NT2/D1 (cell line): ENCODE data around the gene NPAS2.

ENCODE experiments used
- DNase-seq: peaks from one replicate; pipeline ENCODE4 v3.0.0-alpha.2; 2011; ENCODE audit warnings: low read depth, low spot score
- H3K27me3 ChIP-seq: 2 replicates; pipeline ENCODE4 v1.6.0; 2011; ENCODE audit warnings: mild to moderate bottlenecking; ENCODE audit not compliant: insufficient read length, insufficient read depth
- H3K36me3 ChIP-seq: 2 replicates; pipeline ENCODE4 v1.6.1; 2011; ENCODE audit warnings: mild to moderate bottlenecking, low read length, mixed read lengths; ENCODE audit not compliant: insufficient read depth, insufficient read length
- H3K4me1 ChIP-seq: 2 replicates; pipeline ENCODE4 v1.5.1; 2011; ENCODE audit not compliant: insufficient read depth, insufficient read length
- H3K4me3 ChIP-seq: 2 replicates; pipeline ENCODE4 v1.5.1; 2011; ENCODE audit warnings: low read depth; ENCODE audit not compliant: insufficient read length
- H3K9ac ChIP-seq: 2 replicates; pipeline ENCODE4 v1.6.0; 2011; ENCODE audit warnings: low read depth; ENCODE audit not compliant: insufficient read length
- H3K9me3 ChIP-seq: 2 replicates; pipeline ENCODE4 v1.5.1; 2011; ENCODE audit warnings: mild to moderate bottlenecking, low read length; ENCODE audit not compliant: insufficient read depth
- SUZ12 ChIP-seq: IDR thresholded peaks from 2 replicates; pipeline ENCODE4 v1.6.1; 2011; ENCODE audit not compliant: insufficient read length, insufficient read depth; ENCODE audit errors: extremely low read depth
- YY1 ChIP-seq: IDR thresholded peaks from 2 replicates; pipeline ENCODE4 v1.6.1; 2011; ENCODE audit not compliant: insufficient read length, insufficient read depth
- ZNF274 ChIP-seq: IDR thresholded peaks from 2 replicates; pipeline ENCODE4 v1.6.1; 2011; ENCODE audit warnings: mild to moderate bottlenecking, low read depth, low read length

NPAS2 gene

GRCh38 chr2:101018934-101019333, 199.0 kb downstream of the NPAS2 start:
- no peak overlapping the region for H3K9ac ChIP-seq
- DNase-seq, result no peak
- no peaks in the 10 kb centered on the region for H3K9me3 ChIP-seq
- TF ChIP-seq SUZ12 (no peak), ZNF274 (no peak), YY1 (no peak)
- H3K4me1 ChIP-seq, result no peaks in the 10 kb centered on the region
- no peaks in the 10 kb centered on the region for H3K27me3 ChIP-seq
- no peak overlapping the region for H3K4me3 ChIP-seq
- peaks cover 51% of the 10 kb centered on the region for H3K36me3 ChIP-seq

GRCh38 chr2:101022221-101022620, 202.3 kb downstream of the NPAS2 start:
- no peaks in the 10 kb centered on the region for H3K27me3 ChIP-seq
- TF ChIP-seq SUZ12 (no peak), ZNF274 (no peak), YY1 (no peak)
- H3K36me3 ChIP-seq, result peaks cover 40% of the 10 kb centered on the region

GRCh38 chr2:101023327-101024107, 203.6 kb downstream of the NPAS2 start:
- Histone ChIP-seq H3K27me3 (no peaks in the 10 kb centered on the region), H3K4me1 (peaks cover 4% of the 10 kb centered on the region)

More at GRCh38 chr2:101022221-101022620, 202.3 kb downstream of the NPAS2 start:
- DNase-seq, result no peak
- peaks cover 4% of the 10 kb centered on the region for H3K4me1 ChIP-seq
- no peak overlapping the region for H3K4me3 ChIP-seq
- no peak overlapping the region for H3K9ac ChIP-seq
- no peaks in the 10 kb centered on the region for H3K9me3 ChIP-seq

GRCh38 chr2:101025561-101025960, 205.6 kb downstream of the NPAS2 start:
- peaks cover 28% of the 10 kb centered on the region for H3K36me3 ChIP-seq
- H3K4me1 ChIP-seq, result peaks cover 4% of the 10 kb centered on the region
- no peak for DNase-seq
- peaks cover 12% of the 10 kb centered on the region; the same call in 1 of the 2 replicates for H3K9me3 ChIP-seq
- no peaks in the 10 kb centered on the region for H3K27me3 ChIP-seq
- no peak overlapping the region for H3K4me3 ChIP-seq
- H3K9ac ChIP-seq, result no peak overlapping the region
- TF ChIP-seq ZNF274, result no peak
- no peak for TF ChIP-seq SUZ12
- TF ChIP-seq YY1, result no peak

More at GRCh38 chr2:101023327-101024107, 203.6 kb downstream of the NPAS2 start:
- no peak for TF ChIP-seq YY1
- TF ChIP-seq ZNF274, result no peak
- TF ChIP-seq SUZ12, result no peak
- no peak overlapping the region for H3K9ac ChIP-seq
- DNase-seq, result no peak
- no peaks in the 10 kb centered on the region for H3K9me3 ChIP-seq
- H3K4me3 ChIP-seq, result no peak overlapping the region
- H3K36me3 ChIP-seq, result peaks cover 36% of the 10 kb centered on the region

- TF ChIP-seq ZNF274, result no peak
- no peak for TF ChIP-seq YY1
- no peak for TF ChIP-seq SUZ12
- Histone ChIP-seq H3K9me3 (peaks cover 17% of the 10 kb centered on the region; the same call in 1 of the 2 replicates), H3K9ac (no peak overlapping the region), H3K4me1 (peaks cover 4% of the 10 kb centered on the region), H3K36me3 (peaks cover 26% of the 10 kb centered on the region), H3K4me3 (no peak overlapping the region), H3K27me3 (no peaks in the 10 kb centered on the region)
- DNase-seq, result peak; percentile 39
Measured at GRCh38 chr2:101026253-101026701, 206.3 kb downstream of the NPAS2 start.

- TF ChIP-seq ZNF274 (no peak), SUZ12 (no peak), YY1 (no peak)
- peaks cover 17% of the 10 kb centered on the region; the same call in 1 of the 2 replicates for H3K9me3 ChIP-seq
- H3K4me1 ChIP-seq, result peaks cover 4% of the 10 kb centered on the region
- no peak for DNase-seq
- H3K9ac ChIP-seq, result peak overlapping the region; percentile 42
- no peaks in the 10 kb centered on the region for H3K27me3 ChIP-seq
- H3K4me3 ChIP-seq, result no peak overlapping the region
- H3K36me3 ChIP-seq, result peaks cover 20% of the 10 kb centered on the region
Measured at GRCh38 chr2:101026923-101027469, 207.1 kb downstream of the NPAS2 start.

- H3K36me3 ChIP-seq, result peaks cover 17% of the 10 kb centered on the region
- no peak for DNase-seq
- H3K27me3 ChIP-seq, result no peaks in the 10 kb centered on the region
- no peak for TF ChIP-seq SUZ12
- no peak for TF ChIP-seq YY1
- TF ChIP-seq ZNF274, result no peak
- H3K9ac ChIP-seq, result no peak overlapping the region
- peaks cover 4% of the 10 kb centered on the region for H3K4me1 ChIP-seq
- no peak overlapping the region for H3K4me3 ChIP-seq
- peaks cover 17% of the 10 kb centered on the region; the same call in 1 of the 2 replicates for H3K9me3 ChIP-seq
Measured at GRCh38 chr2:101027852-101028251, 207.9 kb downstream of the NPAS2 start.
